ENCODE measurements around the gene CMSS1.
"Not testable (repeated sequence)": the region's sequence is repeated elsewhere in the genome, so short reads cannot be mapped to it uniquely, and the experiment has no call there.

Gene CMSS1

DNA sequence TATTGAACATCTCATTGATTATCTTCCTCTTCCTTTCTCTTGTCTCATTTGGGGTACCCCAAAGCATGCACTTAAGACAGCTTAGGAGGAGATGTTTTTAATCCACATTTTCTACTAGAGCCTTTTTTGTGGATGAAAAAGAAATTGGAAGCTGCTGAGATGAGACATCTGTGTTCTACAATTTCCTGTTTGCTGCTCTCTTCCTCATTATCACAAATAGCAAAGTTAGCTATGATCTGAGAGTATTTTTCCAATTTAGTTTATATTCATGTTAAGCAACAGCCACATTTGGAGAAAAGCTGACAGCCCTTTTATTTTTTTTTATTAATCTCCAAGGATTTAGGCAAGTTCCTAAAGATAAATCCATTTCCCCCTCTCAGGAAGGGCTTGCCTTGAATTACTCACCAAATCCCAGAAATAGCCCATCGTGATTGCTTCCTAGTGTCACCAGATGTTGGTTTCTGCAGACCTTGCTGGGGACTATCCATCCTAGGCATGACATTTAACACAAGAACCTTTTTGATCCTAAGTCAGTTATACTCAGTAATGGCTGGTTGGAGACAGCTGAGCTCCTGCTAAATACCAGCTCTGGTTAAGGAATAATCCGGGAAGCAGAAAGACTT lies 367.4 kb downstream of the CMSS1 start:
- no peak for DNase-seq (ENCODE audit: low spot score)

DNA sequence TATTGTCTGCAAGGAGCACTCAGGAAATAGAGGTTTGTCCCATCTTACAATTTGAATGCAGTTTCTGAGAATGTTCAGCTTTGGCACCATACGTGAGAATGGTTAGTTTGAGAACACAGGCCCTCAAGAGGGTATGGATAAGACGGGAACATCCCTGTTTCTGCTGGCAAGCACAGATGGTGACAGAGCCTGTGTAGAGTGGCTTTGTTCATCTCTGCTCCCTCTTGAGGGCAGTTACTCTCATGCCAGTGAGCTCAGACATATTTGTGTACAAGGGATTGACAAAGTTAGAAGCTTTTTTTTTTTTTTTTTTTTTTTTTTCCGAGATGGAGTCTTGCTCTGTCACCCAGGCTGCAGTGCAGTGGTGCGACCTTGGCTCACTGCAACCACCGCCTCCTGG lies 368.2 kb downstream of the CMSS1 start:
- DNase-seq (ENCODE audit: low spot score), result peak; percentile 25

DNA sequence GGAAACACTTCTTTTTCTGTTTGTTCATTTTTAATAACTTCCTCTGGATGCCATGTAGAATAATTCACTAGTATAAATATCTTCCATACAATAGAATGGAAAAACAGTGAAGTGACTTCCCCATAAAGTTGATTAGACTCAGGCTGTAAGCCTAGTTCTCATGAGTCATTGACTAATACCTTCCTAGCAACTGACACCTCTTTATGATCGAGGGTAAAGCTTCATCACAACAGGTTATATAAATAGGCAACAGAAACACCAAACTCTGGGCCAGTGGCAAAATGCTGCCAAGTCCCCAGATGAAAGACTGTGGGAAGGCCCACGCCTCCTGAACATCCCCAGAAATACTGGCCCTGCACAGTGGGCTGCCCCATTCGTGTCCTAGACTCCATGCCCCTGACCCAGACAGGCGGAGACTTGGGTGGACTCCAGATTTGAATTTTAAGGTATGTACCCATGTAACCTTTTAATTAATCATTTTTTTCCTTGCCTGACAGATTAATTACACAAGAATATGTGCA lies 371.8 kb downstream of the CMSS1 start:
- DNase-seq (ENCODE audit: low spot score), result no peak

DNA sequence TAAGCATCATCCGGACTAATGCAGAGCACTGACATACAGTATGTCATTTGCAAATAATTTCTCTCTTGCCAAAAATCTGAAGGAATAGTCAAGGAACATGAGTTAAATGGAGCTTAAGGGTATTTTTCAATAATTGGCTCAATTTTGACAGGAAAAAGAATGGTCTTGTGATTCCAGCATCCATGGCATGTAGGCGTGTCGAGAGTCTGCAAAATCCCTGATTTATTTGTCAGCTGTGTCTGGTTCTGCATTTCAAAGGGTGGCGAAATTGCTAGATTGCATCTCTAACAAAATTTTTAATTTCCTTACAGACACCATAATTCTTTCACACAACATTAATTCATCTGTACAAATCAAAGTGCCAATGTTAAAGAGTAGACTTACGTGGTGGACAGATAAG lies 377.7 kb downstream of the CMSS1 start:
- no peak for DNase-seq (ENCODE audit: low spot score)

DNA sequence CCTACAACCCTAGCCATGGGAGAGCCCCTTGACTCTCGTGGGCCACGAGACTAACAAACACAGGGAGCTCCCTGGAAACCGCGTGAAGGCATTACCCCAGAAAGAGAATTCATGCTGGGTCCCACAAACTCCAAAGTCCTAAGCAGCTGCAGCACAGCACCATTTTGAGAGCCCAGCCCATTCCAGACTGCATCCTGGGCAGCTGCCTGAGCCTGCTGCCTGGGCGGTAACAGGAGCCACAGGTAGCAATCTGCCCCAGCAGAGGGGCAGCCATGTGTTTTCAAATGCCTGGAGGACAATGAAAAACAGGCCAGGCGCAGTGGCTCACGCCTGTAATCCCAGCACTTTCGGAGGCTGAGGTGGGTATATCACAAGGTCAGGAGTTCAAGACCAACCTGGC lies 380.2 kb downstream of the CMSS1 start:
- no peak for DNase-seq (ENCODE audit: low spot score)

DNA sequence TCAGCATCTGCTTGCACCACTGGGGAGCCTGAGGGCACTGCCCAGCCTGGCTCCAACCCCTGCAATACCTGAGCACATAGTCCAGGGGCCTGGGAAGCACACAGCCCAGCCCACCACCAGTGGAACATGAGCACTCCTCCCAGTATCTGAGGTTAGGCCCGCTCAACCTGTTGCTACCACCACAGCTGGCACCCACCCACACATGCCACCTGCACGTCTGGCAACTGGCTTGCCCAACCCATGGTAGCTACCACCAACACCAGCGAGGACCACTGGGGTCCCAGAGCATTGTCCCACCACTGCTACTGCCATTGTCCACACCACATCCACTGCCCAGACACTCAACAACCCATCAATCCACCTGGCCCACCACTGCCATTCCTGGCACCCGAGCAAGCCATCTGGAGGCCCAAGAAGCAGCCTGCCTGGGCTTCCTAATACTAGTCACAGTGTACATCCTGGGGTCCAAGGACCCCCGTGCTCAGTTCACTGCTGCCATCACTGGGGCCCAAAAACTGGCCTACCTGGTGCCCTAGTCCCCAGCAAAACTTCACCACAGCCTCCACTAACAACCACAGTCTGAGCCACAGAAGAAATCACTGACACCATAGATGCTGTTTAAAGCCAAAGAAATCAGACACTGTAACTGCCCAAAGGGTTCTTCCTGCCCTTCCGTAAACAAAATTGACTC lies 381.1 kb downstream of the CMSS1 start:
- DNase-seq (ENCODE audit: low spot score), result no peak

DNA sequence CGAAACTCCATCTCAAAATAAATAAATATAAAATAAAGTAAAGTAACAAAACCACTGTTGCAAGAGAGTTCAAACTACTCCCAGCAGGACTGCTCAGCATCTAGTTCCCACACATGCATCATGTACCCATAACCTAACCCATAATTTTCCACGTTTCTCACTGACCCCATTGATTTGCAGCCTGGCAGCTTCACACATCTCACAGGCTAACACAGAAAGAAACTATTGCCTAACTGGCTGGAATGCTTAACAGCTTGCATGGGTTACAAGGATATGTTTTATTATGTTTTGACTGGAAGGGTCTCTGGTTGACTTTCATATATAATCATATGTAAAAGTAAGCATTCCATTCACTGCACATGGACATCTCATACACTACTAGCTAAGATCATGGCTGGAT lies 387.5 kb downstream of the CMSS1 start:
- DNase-seq (ENCODE audit: low spot score), result no peak

DNA sequence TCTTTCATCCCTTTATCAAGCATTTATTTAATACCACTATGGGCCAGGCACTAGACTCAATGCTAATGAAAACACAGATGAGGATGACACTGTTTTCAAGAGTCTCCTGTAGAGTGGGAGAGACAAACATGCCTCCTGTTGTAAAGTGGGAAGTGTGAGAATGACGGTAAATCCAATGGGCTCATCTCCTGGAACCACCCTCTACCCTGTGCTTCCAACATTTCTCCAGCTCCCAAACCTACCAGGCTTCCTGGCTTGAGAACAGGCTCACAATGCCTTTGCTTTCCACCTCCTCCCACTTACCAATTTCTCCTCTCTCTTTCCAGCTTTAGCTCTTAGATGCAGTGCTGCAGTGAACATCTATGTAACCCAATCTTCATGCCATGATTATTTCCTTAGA lies 389.0 kb downstream of the CMSS1 start:
- no peak for DNase-seq (ENCODE audit: low spot score)

DNA sequence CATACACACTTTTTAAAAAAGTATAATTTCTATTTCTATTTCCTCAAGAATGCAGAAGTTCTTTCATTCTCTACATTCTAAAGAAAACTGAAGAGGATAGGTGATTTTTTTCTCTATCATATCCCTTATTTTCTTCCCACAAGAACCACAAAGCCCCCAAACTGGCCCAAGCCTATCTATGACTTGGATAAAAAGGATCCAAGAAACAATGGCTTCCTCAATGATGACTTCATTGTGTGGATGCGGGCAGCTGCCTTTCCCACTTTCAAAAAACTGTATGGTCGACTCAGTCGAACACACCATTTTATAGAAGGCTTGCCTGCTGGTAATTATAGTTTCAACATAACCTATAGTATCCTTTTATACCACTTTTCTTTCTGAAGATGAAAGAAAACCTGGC lies 390.2 kb downstream of the CMSS1 start:
- no peak for DNase-seq (ENCODE audit: low spot score)

DNA sequence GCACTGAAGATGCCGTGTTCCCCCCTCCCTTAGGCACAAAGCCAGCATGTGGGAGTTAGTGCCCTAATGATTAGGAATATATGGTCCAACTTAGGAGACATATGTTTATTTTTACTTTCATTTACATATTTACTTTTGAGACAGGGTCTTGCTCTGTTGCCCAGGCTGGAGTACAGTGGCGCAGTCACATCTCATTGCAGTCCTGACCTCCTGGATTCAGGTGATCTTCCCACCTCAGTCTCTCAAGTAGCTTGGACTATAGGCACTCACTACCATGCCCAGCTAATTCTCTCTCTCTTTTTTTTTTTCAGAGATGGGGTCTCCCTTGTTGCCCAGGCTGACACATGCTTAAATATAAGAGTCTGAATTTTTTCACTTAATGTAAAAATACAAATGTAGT lies 391.5 kb downstream of the CMSS1 start:
- no peak for DNase-seq (ENCODE audit: low spot score)

DNA sequence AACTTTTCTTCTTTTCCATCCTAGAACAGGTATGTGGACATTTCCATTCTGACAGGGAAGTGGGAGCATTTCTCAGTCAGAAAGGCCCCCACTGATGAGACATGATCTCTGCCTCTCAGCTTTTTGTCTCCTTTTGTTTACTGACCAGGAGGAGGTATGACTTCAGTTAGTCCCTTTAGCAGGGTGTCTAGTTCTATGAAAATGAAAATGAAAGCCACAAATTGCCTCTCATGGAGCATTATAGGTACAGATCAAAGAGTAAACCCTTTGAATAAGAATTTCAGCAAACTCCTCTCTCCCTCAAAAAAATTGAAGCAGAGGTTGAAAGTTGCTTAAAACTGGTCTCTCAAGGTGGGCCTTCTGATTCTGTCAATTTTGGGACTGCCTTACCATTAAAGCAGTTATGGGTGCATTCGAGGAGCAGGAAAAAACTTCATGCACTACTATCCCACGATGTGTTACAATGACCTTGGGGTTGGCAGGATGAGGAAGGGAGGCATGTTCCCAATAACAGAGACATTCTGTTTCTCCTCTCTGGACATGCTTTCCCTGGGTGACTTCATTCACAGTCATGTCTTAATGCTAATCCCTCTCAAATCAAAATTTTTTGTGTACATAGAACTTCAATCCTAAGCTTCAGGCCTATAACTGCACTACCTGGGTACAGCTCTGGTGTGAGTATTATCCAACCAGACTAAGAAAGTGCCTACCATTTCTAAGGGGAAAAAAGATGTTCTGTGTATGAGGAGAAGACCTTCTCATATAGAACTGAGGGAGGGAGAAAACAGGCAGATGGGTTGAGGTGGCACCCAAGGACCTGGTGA lies 392.5 kb downstream of the CMSS1 start:
- DNase-seq (ENCODE audit: low spot score), result no peak

DNA sequence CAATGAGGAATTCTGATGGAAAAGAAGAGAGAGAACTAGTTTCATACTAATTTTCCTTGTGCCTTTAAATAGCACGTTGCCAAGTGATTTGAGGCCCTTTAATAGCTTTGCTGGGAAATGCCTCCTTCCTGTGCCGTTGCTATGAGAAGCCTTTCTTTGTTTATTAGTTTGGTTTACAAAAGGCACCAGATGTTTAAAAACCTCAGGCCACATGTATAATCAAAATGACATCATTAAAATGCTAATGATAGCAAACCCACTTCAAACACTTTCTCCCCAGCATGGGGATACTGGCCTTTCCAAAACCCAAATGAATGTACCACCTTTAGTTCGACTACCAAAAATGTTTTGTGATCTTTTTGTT lies 393.1 kb downstream of the CMSS1 start:
- DNase-seq (ENCODE audit: low spot score), result no peak

DNA sequence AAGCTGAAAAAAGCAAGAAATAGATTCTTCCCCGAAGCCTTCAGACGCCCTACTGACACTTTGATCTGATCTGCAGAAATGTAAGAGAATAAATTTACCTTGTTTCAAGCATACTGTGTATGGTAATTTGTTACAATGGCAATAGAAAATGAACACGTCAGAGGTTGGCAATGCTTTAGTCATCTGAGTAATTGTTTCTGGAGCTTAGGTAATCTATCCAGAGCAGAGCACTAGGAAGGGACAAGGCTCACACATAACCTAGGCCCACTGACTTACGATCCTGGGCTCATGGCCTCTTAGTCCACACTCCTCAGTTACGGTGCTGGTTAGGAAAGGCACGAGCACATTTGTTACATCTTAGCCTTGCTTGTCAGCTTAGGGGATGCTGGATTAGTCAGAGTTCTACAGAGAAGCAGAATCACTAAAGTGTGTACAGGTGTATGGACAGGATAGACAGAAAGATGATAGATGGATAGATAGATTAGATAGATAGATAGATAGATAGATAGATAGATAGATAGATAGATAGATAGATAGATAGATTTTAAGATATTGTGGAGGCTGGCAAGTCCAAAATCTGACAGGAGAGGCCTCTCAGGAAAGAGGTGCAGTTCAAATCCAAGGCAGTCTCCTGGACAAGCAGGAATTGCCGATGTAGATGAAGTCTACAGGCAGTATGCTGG lies 396.4 kb downstream of the CMSS1 start:
- DNase-seq (ENCODE audit: low spot score), result no peak

DNA sequence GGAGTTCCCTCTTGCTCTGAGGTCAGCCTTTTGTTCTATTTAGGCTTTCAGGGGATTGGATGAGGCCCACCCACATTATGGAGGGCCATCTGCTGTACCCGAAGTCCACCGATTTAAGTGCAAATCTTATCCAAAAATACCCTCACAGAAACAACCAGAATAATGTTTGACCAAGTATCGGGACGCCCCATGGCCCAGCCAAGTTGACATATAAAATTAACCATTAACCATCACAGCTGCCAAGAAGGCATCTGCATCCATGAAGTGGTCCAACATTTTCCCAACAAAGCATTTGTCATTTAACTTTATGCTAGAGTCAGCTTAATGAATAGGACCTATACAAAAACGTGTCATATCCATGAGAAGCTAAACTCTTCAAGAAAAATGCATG lies 396.9 kb downstream of the CMSS1 start:
- no peak for DNase-seq (ENCODE audit: low spot score)

DNA sequence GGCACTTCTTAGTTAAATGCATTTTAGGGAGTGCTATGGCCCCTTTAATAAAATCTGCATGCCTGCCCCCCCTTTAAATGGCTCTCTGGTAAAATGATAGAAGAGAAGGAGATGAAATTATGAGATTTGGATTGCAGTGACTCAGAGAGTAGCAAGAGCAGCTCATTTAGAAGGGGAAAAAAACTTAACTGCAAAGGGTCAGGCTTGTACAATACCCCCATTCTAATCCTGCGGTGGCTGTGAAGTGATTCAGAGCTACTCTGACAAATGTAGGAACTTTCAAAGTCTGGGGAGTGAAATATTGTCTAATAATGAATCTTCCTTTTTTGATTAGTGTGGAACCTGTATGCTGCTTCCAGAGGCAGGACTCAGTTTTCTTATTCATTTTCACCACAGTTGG lies 399.1 kb downstream of the CMSS1 start:
- no peak for DNase-seq (ENCODE audit: low spot score)

DNA sequence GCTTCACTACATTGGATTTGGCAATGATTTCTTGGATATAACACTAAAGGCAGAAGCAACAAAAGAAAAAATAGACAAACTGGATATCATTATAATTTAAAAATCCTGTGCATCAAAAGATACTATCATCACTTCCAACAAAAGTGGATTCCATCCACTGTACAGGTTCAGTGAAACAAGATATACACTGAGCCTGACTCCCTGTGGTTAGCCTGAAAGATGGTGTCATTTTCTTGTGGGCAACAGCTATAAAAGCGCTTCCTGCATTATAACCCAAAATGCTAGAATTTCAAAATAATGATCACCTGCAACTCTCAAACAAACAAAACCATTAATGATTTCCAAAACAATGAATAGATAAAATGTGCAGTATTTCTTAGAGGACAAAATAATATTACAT lies 403.5 kb downstream of the CMSS1 start:
- DNase-seq (ENCODE audit: low spot score), result no peak

DNA sequence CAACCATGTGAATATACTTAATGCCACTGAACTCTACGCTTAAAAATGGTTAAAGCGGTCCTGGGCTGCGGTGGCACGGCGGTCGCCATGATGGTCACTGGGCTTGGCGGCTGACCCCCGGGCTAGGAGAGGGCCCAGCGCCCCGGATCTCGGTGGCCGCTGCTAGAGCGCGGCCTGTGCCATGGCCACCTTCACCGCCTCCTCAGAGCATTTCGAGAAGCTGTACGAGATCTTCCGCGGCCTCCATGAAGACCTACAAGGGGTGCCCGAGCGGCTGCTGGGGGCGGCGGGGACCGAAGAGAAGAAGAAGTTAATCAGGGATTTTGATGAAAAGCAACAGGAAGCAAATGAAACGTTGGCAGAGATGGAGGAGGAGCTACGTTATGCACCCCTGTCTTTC lies 407.5 kb downstream of the CMSS1 start:
- DNase-seq (ENCODE audit: low spot score), result no peak

DNA sequence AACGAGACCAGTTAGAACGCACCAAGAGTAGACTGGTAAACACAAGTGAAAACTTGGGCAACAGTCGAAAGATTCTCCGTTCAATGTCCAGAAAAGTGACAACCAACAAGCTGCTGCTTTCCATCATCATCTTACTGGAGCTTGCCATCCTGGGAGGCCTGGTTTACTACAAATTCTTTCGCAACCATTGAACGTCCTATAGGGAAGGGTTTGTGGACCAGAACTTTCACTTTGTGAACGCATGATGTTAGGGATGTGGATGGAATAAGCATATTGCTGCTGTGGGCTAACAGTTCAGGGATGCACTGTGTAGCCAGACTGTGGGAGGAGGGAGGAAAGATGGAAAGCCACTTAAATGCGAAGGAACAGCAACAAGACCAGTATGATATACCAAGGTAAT lies 408.2 kb downstream of the CMSS1 start:
- DNase-seq (ENCODE audit: low spot score), result no peak

DNA sequence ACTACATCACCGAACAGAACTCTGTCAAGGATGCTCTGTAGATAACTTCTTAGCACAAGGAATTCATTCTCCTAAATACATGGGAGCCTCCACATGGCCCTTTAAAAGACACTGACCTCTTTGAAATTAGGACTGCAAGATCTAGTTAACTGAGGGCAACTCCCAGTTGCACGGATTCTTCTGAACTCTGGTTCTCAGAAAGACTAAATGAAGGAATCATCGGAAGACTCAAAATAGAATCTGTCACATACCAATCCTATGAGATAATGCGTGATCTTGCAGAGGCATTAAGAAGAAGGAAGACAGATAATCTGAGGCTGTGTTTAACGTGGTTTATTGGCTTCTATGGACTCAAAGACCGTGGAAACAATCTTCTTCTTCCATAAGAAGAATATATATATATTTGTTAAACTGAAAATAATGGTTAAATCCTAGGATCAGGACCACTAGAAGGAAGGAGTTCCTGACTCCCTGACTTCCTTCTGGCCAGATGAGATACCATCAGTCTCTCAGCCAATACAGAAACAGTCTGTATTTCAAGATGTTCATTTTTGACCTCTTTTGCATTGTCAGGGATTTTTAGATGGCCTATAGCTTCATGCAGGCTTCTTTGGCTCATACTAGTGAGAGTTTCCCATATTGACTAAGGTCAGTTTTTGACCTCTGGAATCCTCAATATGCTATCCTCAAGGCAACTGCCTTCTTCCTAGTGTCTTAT lies 409.2 kb downstream of the CMSS1 start:
- no peak for DNase-seq (ENCODE audit: low spot score)

DNA sequence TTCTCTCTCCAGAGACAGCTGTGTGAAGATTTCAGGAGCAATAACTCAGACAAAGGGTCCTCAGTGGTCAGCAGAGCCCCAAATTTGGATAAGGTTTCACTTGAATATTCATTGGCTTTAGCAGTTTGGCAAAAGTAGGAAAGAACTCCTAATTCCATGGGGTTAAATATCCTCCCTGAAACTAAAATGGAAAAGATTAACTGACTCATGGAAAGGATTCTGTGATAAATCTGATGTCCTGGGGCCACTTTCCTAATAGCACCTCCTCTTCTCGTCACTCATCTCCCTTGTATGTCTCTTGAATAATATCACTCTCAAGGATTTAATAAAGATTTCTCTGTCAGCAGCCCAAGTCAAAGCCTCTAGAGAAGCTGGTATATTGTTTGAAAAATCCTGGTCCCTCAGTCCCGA lies 409.9 kb downstream of the CMSS1 start:
- no peak for DNase-seq (ENCODE audit: low spot score)

DNA sequence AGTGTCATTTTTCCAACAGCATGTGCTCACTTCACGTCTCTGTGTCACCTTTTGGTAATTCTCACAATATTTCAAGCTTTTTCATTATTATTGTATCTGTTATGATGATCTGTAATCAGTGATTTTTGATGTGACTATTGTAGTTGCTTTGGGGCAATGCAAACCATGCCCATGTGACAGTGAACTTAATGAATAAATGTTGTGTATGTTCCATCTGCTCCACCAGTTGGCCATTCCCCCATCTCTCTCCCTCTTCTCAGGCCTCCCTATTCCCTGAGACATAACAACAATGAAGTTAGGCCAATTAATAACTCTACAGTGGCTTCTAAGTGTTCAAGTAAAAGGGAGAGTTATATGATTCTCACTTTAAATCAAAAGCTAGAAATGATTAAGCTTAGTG lies 410.6 kb downstream of the CMSS1 start:
- DNase-seq (ENCODE audit: low spot score), result no peak

DNA sequence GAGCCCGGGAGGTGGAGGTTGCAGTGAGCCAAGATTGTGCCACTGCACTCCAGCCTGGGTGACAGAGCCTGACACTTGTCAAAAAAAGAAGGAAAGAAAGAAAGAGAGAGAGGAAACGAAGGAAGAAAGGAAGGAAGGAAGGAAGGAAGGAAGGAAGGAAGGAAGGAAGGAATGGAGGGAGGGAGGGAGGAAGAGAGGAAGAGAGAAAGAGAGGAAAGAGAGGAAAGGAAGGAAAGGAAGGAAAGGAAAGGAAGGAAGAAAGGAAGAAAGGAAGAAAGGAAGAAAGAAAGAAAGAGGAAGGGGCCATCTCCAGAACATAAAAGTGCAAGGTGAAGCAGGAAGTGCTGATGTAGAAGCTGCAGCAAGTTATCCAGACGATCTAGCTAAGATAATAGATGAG lies 411.5 kb downstream of the CMSS1 start:
- not testable (repeated sequence) for DNase-seq (ENCODE audit: low spot score)

Measured in HuH-7 (cell line).